HepG2 (cell line): ENCODE measurements around the gene EMCN. TPM values are rescaled to one million over a fixed set of nuclear protein-coding genes. Genes with fewer than 3 reads are reported as not detected.

Source experiments
- ATAC-seq: fragments of 200-7000 bp; cut with Tn5 transposase; 3 replicates; pipeline ENCODE4 v1.9.1; 2020; ENCODE audit warnings: mild to moderate bottlenecking, moderate library complexity
- BruUV-seq: library from RNA; stranded (reverse); fragments of 400-500 nt; replicated peaks from 2 replicates; lab custom pipeline; 2021; lab: Mats Ljungman, UMichigan
- CTCF ChIA-PET: fragments of 300-600 bp; formaldehyde crosslinking; extraction: SDS; loops from one replicate; lab custom pipeline; 2021; ENCODE audit warnings: low total read pairs, inconsistent platforms, low intra/inter-chr PET ratio; lab: Yijun Ruan, JAX
- POLR2A ChIA-PET: fragments of 350-600 bp; sonication (Branson Sonifier 250); formaldehyde crosslinking; loops from one replicate; lab custom pipeline; 2020; ENCODE audit warnings: antibody characterized with exemption, inconsistent platforms; lab: Yijun Ruan, JAX
- DNase-seq: peaks from one replicate; pipeline ENCODE4 v3.0.0-alpha.2; 2015; ENCODE audit warnings: low spot score
- FAIRE-seq: peaks from 3 replicates; lab custom pipeline; 2011; peaks lifted over from hg19 to GRCh38; lab: Jason Lieb, UNC
- H2AFZ ChIP-seq: one replicate; pipeline ENCODE4 v1.6.1; 2011; ENCODE audit warnings: low read length, inconsistent platforms
- H3K27ac ChIP-seq: fragments of 300-600 bp; 3 replicates; pipeline ENCODE4 v1.8.0; 2011; ENCODE audit warnings: mixed run types, mild to moderate bottlenecking, mixed read lengths, low read length, inconsistent platforms; ENCODE audit not compliant: insufficient read depth; ENCODE audit errors: extremely low read length
- H3K27me3 ChIP-seq, 2 experiments: fragments of 200-600 bp in 1 of 2; 2 replicates in 1 of 2; 3 replicates in 1 of 2; pipeline versions ENCODE4 v1.6.0 to v1.8.0; 2011; ENCODE audit warnings: low read length in 2 of 2, mild to moderate bottlenecking in 2 of 2, moderate library complexity in 2 of 2, inconsistent platforms in 1 of 2; ENCODE audit not compliant: insufficient read depth in 2 of 2, control insufficient read depth in 1 of 2
- H3K36me3 ChIP-seq, 2 experiments: fragments of 200-600 bp in 1 of 2; replicated peaks in 1 of 2; 2 replicates in 1 of 2; 3 replicates in 1 of 2; pipeline versions ENCODE4 v1.5.1 to v1.8.0; 2011; ENCODE audit warnings: low read length in 2 of 2, inconsistent platforms in 1 of 2; ENCODE audit not compliant: insufficient read depth in 2 of 2, control insufficient read depth in 1 of 2
- H3K4me1 ChIP-seq: 2 replicates; pipeline ENCODE4 v1.5.1; 2012; ENCODE audit warnings: low read length, inconsistent platforms; ENCODE audit not compliant: insufficient read depth
- H3K4me2 ChIP-seq: 2 replicates; pipeline ENCODE4 v1.6.0; 2011; ENCODE audit warnings: low read depth, low read length, inconsistent platforms
- H3K4me3 ChIP-seq, 3 experiments: fragments of 200-600 bp in 1 of 3; sonication (generic), shearing (Covaris generic) in 1 of 3; replicated peaks in 1 of 3; 2 replicates each; pipeline ENCODE4 v1.5.1; 2011 to 2016; ENCODE audit warnings: low read length in 3 of 3, inconsistent platforms in 2 of 3, low read depth in 2 of 3, mild to moderate bottlenecking in 2 of 3, control low read depth in 1 of 3, mixed read lengths in 1 of 3; ENCODE audit not compliant: insufficient read depth in 1 of 3
- H3K79me2 ChIP-seq: one replicate; pipeline ENCODE4 v1.6.1; 2011; ENCODE audit warnings: low read length, inconsistent platforms; ENCODE audit not compliant: insufficient read depth
- H3K9ac ChIP-seq: 2 replicates; pipeline ENCODE4 v1.6.0; 2011; ENCODE audit warnings: mild to moderate bottlenecking, low read depth, low read length, inconsistent platforms; ENCODE audit not compliant: insufficient read depth
- H3K9me3 ChIP-seq: 2 replicates; pipeline ENCODE4 v1.5.1; 2012; ENCODE audit warnings: mild to moderate bottlenecking, low read length
- H4K20me1 ChIP-seq: 2 replicates; pipeline ENCODE4 v1.6.0; 2011; ENCODE audit warnings: inconsistent platforms, mild to moderate bottlenecking, low read length, moderate library complexity; ENCODE audit not compliant: insufficient read depth
- CENPT ChIP-seq: sonication (generic); formaldehyde crosslinking; IDR thresholded peaks from 2 replicates; pipeline ENCODE4 v1.8.0; 2022; ENCODE audit warnings: low read depth, mild to moderate bottlenecking, moderate library complexity, missing genetic modification reagents
- EEA1 ChIP-seq: sonication (generic); formaldehyde crosslinking; IDR thresholded peaks from 2 replicates; pipeline ENCODE4 v1.5.1; 2020; ENCODE audit warnings: mild to moderate bottlenecking, missing genetic modification reagents, borderline replicate concordance
- JARID2 ChIP-seq: sonication (generic); formaldehyde crosslinking; IDR thresholded peaks from 2 replicates; pipeline ENCODE4 v1.8.1; 2023; ENCODE audit warnings: missing genetic modification reagents, inconsistent platforms; ENCODE audit not compliant: insufficient replicate concordance
- MTF2 ChIP-seq: sonication (generic); formaldehyde crosslinking; IDR thresholded peaks from 2 replicates; pipeline ENCODE4 v1.5.0; 2020; ENCODE audit warnings: missing genetic modification reagents, borderline replicate concordance
- NFKBIZ ChIP-seq: IDR thresholded peaks from 2 replicates; pipeline ENCODE4 v1.6.1; 2018; ENCODE audit warnings: missing genetic modification reagents, missing compliant biosample characterization
- NR2F1 ChIP-seq, 2 experiments: fragments of 450-650 bp in 1 of 2; formaldehyde crosslinking in 1 of 2; IDR thresholded peaks; 2 replicates each; pipeline versions ENCODE4 v1.5.0 to v1.6.1; 2016 to 2020; ENCODE audit warnings: mild to moderate bottlenecking in 1 of 2, missing compliant biosample characterization in 1 of 2, missing genetic modification reagents in 1 of 2, moderate library complexity in 1 of 2
- PHF21A ChIP-seq: sonication (generic); formaldehyde crosslinking; IDR thresholded peaks from 2 replicates; pipeline ENCODE4 v1.5.0; 2020; ENCODE audit warnings: mild to moderate bottlenecking, missing genetic modification reagents
- RAD51 ChIP-seq: fragments of 450-650 bp; IDR thresholded peaks from 2 replicates; pipeline ENCODE4 v1.6.1; 2016; ENCODE audit warnings: borderline replicate concordance
- SMYD3 ChIP-seq: sonication (generic); formaldehyde crosslinking; IDR thresholded peaks from 2 replicates; pipeline ENCODE4 v1.8.1; 2023; ENCODE audit warnings: mild to moderate bottlenecking, missing genetic modification reagents
- SPEN ChIP-seq: sonication (generic); formaldehyde crosslinking; IDR thresholded peaks from 2 replicates; pipeline ENCODE4 v1.5.1; 2020; ENCODE audit warnings: low read depth, mild to moderate bottlenecking, missing genetic modification reagents
- TCF7L2 ChIP-seq: IDR thresholded peaks from 2 replicates; pipeline ENCODE4 v1.6.1; 2011; ENCODE audit warnings: mild to moderate bottlenecking, low read depth, low read length, moderate library complexity
- YY1 ChIP-seq: IDR thresholded peaks from 2 replicates; pipeline ENCODE4 v1.6.1; 2011; ENCODE audit warnings: low read length, low read depth, moderate library complexity, mild to moderate bottlenecking; ENCODE audit not compliant: insufficient read depth, insufficient replicate concordance
- ZNF235 ChIP-seq: sonication (generic); formaldehyde crosslinking; IDR thresholded peaks from 2 replicates; pipeline ENCODE4 v1.8.1; 2023; ENCODE audit warnings: mild to moderate bottlenecking, missing genetic modification reagents, borderline replicate concordance
- ZNF350 ChIP-seq: sonication (generic); formaldehyde crosslinking; IDR thresholded peaks from 2 replicates; pipeline ENCODE4 v1.4.0; 2020; ENCODE audit warnings: mild to moderate bottlenecking, low read depth, missing genetic modification reagents, borderline replicate concordance
- ZNF772 ChIP-seq: sonication (generic); formaldehyde crosslinking; IDR thresholded peaks from 2 replicates; pipeline ENCODE4 v1.5.0; 2020; ENCODE audit warnings: mild to moderate bottlenecking, missing genetic modification reagents
- ZSCAN31 ChIP-seq: sonication (generic); formaldehyde crosslinking; IDR thresholded peaks from 2 replicates; pipeline ENCODE4 v1.5.0; 2020; ENCODE audit warnings: low read depth, mild to moderate bottlenecking, missing genetic modification reagents
- WGBS: methylation state at CpG from one replicate; pipeline ENCODE4 v1.1.6; 2017; ENCODE audit warnings: low lambda C conversion rate; 5-methylcytosine and 5-hydroxymethylcytosine counted together
- in situ Hi-C: cut with HindIII; loops from 2 replicates; pipeline ENCODE4 v1.10.0; 2017; ENCODE audit warnings: low pct_unique_long_range_greater_than_20kb; ENCODE audit not compliant: extremely low pct_ligation_motif_present
- intact Hi-C: fragments of 100-400 bp; cut with micrococcal nuclease; formaldehyde crosslinking; loops from one replicate; pipeline ENCODE4 v1.10.0; 2022; ENCODE audit not compliant: unreplicated experiment
- polyA plus RNA-seq, 8 experiments: library from polyadenylated mRNA; depleted of rRNA in 3 of 8; stranded (reverse) in 7 of 8; unstranded in 1 of 8; fragments of >200 nt; fragmentation: Illumina TruSeq in 4 of 8; extraction: Trizol in 4 of 8; gene quantifications; 2 replicates each; pipeline versions ENCODE4 v1.2.1 to v1.2.3, GENCODE V29; 2011 to 2016; ENCODE audit warnings: low read depth in 4 of 8, missing spikeins in 1 of 8, mixed read lengths in 1 of 8; ENCODE audit not compliant: insufficient read depth in 1 of 8
- total RNA-seq, 5 experiments: library from RNA; depleted of rRNA; stranded (reverse); fragments of >200 nt; fragmentation: Illumina TruSeq; extraction: Trizol; gene quantifications; 2 replicates each; pipeline ENCODE4 v1.2.3, GENCODE V29; 2016; ENCODE audit warnings: low read depth in 1 of 5
- TF ChIP-seq, protein P1 (sequence below): IDR thresholded peaks from 2 replicates; pipeline ENCODE4 v1.6.1; 2018; ENCODE audit warnings: missing genetic modification reagents, mild to moderate bottlenecking, missing compliant biosample characterization
- TF ChIP-seq, protein P2 (sequence below): sonication (generic); formaldehyde crosslinking; IDR thresholded peaks from 2 replicates; pipeline ENCODE4 v1.4.0; 2020; ENCODE audit warnings: missing genetic modification reagents, borderline replicate concordance

EMCN gene
- total and polyA plus RNA-seq, 2 of the 13 experiments (the other 11 are each of a cell fraction or from before 2014, with no cell fraction given) = not detected

DNA sequence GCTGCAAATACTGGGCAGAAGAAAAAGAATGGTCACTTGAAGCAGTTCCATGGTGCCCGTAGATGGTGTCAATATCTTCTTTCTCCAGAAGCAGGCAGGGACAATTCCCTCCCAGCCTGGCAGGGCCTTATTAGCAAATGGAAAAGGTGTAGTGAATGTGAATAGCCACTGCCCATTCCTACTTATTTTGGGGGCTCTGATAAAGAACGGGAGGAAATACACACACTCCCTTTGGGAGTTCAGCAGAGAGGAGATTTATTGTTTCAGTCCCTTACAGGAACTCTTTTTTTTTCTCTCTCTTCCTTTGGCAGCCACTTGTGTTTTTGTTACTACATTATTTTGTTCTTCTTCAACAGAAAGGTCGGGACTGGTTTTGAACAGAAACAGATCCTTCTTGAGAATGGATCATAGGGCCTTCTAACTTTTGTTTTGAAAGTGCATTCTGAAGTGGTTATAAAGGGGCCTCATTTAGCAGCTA, at the start of gene EMCN (continued):
- TF ChIP-seq NFKBIZ = no peak
- no peak for TF ChIP-seq NR2F1 (CRISPR knock-in tag; IDR thresholded peaks at IDR 0.05)
- TF ChIP-seq, protein P1, sequence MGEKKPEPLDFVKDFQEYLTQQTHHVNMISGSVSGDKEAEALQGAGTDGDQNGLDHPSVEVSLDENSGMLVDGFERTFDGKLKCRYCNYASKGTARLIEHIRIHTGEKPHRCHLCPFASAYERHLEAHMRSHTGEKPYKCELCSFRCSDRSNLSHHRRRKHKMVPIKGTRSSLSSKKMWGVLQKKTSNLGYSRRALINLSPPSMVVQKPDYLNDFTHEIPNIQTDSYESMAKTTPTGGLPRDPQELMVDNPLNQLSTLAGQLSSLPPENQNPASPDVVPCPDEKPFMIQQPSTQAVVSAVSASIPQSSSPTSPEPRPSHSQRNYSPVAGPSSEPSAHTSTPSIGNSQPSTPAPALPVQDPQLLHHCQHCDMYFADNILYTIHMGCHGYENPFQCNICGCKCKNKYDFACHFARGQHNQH (CRISPR knock-in tag) = no peak
- TF ChIP-seq SMYD3 (CRISPR knock-in tag) = no peak
- no peak for TF ChIP-seq TCF7L2
- no peak for TF ChIP-seq RAD51
- TF ChIP-seq ZSCAN31 = no peak
- no peak for TF ChIP-seq JARID2 (CRISPR knock-in tag)
- TF ChIP-seq ZNF772 (CRISPR knock-in tag) = no peak
- TF ChIP-seq CENPT (CRISPR knock-in tag) = no peak
- TF ChIP-seq, all 625 proteins: peak for 0

DNA sequence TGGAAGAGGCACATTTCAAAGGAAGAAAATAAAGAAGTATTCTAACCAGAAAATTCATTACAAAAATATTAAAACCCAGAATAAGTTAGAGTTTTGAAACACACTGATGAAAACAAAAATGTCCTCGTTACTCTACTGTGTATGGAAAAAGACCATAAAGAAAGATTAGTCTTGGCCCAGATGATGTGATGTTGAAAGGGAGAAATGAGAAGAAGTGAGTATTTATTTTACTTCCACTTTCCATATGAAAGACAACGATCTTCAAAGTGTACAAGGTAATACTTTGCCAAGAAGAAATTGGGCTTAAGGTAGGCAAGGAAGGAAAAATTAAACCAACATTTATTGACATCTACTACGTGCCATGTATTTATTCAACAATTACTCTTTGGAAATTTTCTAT, 48.6 kb upstream of the EMCN start:
- no peaks in the 10 kb centered on the region for H3K36me3 ChIP-seq
- no TSS peak for BruUV-seq
- no peaks in the 10 kb centered on the region for H4K20me1 ChIP-seq
- no peak overlapping the region for H2AFZ ChIP-seq
- H3K4me3 ChIP-seq = no peak overlapping the region
- in situ Hi-C loops = no loop called here
- no peaks in the 10 kb centered on the region for H3K4me1 ChIP-seq
- no peak overlapping the region for H3K9ac ChIP-seq
- no peak for ATAC-seq
- no peak for DNase-seq
- no peak overlapping the region for H3K27ac ChIP-seq
- ChIA-PET POLR2A (no interaction called here), CTCF (no interaction called here)
- no peaks in the 10 kb centered on the region for H3K27me3 ChIP-seq
- no peak for FAIRE-seq
- no peaks in the 10 kb centered on the region for H3K79me2 ChIP-seq
- H3K9me3 ChIP-seq = no peaks in the 10 kb centered on the region
- intact Hi-C loops = no loop called here
- no peak overlapping the region for H3K4me2 ChIP-seq
- WGBS = 3% methylated on average over 3 of the region's 3 CpGs
- TF ChIP-seq MTF2 (CRISPR knock-in tag) = no peak
- TF ChIP-seq EEA1 (CRISPR knock-in tag) = no peak
- no peak for TF ChIP-seq SPEN (CRISPR knock-in tag)
- no peak for TF ChIP-seq ZNF350 (CRISPR knock-in tag)
- TF ChIP-seq ZNF235 (CRISPR knock-in tag) = no peak
- TF ChIP-seq, protein P2, sequence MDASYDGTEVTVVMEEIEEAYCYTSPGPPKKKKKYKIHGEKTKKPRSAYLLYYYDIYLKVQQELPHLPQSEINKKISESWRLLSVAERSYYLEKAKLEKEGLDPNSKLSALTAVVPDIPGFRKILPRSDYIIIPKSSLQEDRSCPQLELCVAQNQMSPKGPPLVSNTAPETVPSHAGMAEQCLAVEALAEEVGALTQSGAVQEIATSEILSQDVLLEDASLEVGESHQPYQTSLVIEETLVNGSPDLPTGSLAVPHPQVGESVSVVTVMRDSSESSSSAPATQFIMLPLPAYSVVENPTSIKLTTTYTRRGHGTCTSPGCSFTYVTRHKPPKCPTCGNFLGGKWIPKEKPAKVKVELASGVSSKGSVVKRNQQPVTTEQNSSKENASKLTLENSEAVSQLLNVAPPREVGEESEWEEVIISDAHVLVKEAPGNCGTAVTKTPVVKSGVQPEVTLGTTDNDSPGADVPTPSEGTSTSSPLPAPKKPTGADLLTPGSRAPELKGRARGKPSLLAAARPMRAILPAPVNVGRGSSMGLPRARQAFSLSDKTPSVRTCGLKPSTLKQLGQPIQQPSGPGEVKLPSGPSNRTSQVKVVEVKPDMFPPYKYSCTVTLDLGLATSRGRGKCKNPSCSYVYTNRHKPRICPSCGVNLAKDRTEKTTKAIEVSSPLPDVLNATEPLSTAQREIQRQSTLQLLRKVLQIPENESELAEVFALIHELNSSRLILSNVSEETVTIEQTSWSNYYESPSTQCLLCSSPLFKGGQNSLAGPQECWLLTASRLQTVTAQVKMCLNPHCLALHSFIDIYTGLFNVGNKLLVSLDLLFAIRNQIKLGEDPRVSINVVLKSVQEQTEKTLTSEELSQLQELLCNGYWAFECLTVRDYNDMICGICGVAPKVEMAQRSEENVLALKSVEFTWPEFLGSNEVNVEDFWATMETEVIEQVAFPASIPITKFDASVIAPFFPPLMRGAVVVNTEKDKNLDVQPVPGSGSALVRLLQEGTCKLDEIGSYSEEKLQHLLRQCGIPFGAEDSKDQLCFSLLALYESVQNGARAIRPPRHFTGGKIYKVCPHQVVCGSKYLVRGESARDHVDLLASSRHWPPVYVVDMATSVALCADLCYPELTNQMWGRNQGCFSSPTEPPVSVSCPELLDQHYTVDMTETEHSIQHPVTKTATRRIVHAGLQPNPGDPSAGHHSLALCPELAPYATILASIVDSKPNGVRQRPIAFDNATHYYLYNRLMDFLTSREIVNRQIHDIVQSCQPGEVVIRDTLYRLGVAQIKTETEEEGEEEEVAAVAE = no peak
- no peak for TF ChIP-seq PHF21A (CRISPR knock-in tag)
- TF ChIP-seq, protein P1 (CRISPR knock-in tag) = no peak
- no peak for TF ChIP-seq YY1
